OCI-LY3 (cell line): Measurements from ENCODE around the gene SPSB1.
A peak's percentile ranks its signal among the peaks of the same experiment; 100 is the strongest.

ENCODE experiments used
- CTCF ChIP-seq: fragments of 200-600, 300-600 bp; sonication (generic); IDR thresholded peaks from 2 replicates; pipeline ENCODE4 v1.5.1; 2014; ENCODE audit warnings: antibody characterized with exemption, low read length, low read depth
- EZH2phosphoT487 ChIP-seq: fragments of 200-600 bp; shearing (Covaris generic); IDR thresholded peaks from 2 replicates; pipeline ENCODE4 v1.6.1; 2018; ENCODE audit warnings: antibody characterized with exemption, mixed run types, low read depth

- TF ChIP-seq CTCF: peak; percentile 85
- no peak for TF ChIP-seq EZH2phosphoT487
These were observed 3.6 kb upstream of the SPSB1 start for GRCh38 chr1:9289090-9289534.
